Psoas muscle (tissue), 8 donors: Measurements from ENCODE around the gene TASOR. TPM values are rescaled to one million over a fixed set of nuclear protein-coding genes. Genes with fewer than 3 reads are reported as not detected.

ENCODE experiments used
- ATAC-seq, 4 donors: fragments of 200-7000 bp; cut with Tn5 transposase; one replicate each; pipeline ENCODE4 v1.9.1; 2020; ENCODE audit warnings: moderate library complexity in 3 of 4, mild to moderate bottlenecking in 2 of 4
- DNase-seq, 2 donors: peaks; one replicate each; pipeline ENCODE4 v3.0.0-alpha.2; 2020
- H3K27ac ChIP-seq: fragments of 200-600 bp; one replicate; pipeline ENCODE4 v1.8.0; 2022
- H3K27me3 ChIP-seq, 3 donors: fragments of 200-600 bp in 1 of 3; one replicate each; pipeline versions ENCODE4 v1.6.1 to v1.8.0; 2013 to 2022; ENCODE audit warnings: low read length in 2 of 3, mild to moderate bottlenecking in 2 of 3, moderate library complexity in 1 of 3; ENCODE audit not compliant: insufficient read depth in 3 of 3
- H3K36me3 ChIP-seq, 2 donors: fragments of 200-600 bp in 1 of 2; one replicate each; pipeline versions ENCODE4 v1.6.1 to v1.8.0; 2013 to 2022; ENCODE audit warnings: low read depth in 1 of 2, mild to moderate bottlenecking in 1 of 2, moderate library complexity in 1 of 2; ENCODE audit not compliant: insufficient read depth in 1 of 2
- H3K4me1 ChIP-seq: fragments of 200-600 bp; one replicate; pipeline ENCODE4 v1.8.0; 2022
- H3K4me3 ChIP-seq: fragments of 200-600 bp; one replicate; pipeline ENCODE4 v1.8.0; 2022; ENCODE audit warnings: mild to moderate bottlenecking
- H3K9me3 ChIP-seq: fragments of 200-600 bp; one replicate; pipeline ENCODE4 v1.8.0; 2022
- WGBS, 3 donors: extraction: QIAGEN DNeasy Blood & Tissue Kit; methylation state at CpG; one replicate each; pipeline versions ENCODE4 v1.1.6 to v1.1.7; 2013; 5-methylcytosine and 5-hydroxymethylcytosine counted together
- intact Hi-C, 2 donors: fragments of 100-400 bp; cut with DNase I; formaldehyde crosslinking; loops; one replicate each; pipeline versions ENCODE4 v1.11.0 to v1.14.2; 2022
- polyA plus RNA-seq, 3 donors: library from polyadenylated mRNA; stranded (reverse); fragments of 200-250 nt; gene quantifications; one replicate each; pipeline ENCODE4 v1.2.3, GENCODE V29; 2013
- total RNA-seq, 4 donors: library from RNA; stranded (reverse); fragmentation: NEBNext Ultra II Directional in 2 of 4; extraction: Animal tissue kit (Norgen Biotek cat#: 25700) in 2 of 4; gene quantifications; one replicate each; pipeline versions ENCODE4 v1.2.1 to v1.2.4, GENCODE V29; 2021 to 2023
- TF ChIP-seq, protein P1 (sequence below): fragments of 200-600 bp; IDR thresholded peaks from one replicate; pipeline ENCODE4 v1.8.0; 2022; ENCODE audit warnings: antibody characterized with exemption
- donor health status: healthy with polysubstance abuse.
- donor health status: DM: no; HTN: no; CAD: no; lungs with moderate emphysema.
- donor health status: Bipolar disorder and iron deficiency.
- donor health status: healthy.
- donor health status: DM: yes; HTN: yes; CAD: no.
- donor health status: DM: no; HTN: no; CAD: no.
- donor health status: DM: no; HTN: no; CAD: no.
- donor health status: DM: yes; HTN: yes; CAD: no.

Gene TASOR
- total and polyA plus RNA-seq, 7 donors, result 6.3 to 22.4 (median 16.9) TPM

DNA sequence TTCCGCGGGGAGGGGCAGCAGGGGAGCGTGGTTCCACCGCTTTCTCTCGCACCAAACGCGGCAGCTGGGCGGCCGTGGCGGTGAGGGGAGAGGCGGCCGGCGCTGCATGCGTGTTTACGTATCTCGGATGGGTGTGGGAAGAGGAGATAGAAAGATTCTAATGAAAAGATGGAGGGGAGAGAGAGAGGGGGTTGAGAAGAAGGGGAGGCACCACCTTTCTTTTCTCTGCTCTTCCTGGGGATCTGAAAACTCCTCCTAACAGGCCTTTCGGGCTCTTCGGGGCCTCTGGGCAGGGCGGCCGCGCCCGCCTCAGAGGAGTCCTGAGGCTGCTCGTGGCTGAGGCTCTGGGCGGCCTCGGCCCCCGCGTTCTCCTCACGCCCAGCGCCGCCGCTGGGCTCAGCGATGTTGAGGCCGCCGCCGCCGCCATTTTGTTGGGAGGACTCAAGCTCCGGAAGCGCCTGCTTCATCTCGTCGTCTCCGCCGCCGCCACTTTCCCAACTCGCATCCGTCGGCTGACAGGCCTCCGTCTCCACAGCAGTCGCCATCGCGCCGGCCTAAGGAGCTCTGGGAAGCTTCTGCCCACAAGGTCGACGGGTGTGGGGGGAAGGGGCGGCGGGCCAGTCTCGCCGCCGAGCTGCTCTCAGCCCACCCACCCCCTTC lies 473 bp downstream of the TASOR start:
- DNase-seq (peak; percentile 73 to 82), ATAC-seq (peak; percentile 79 to 89 (median 80))
- intact Hi-C loops, result no loop called here
- no peaks in the 10 kb centered on the region for H3K36me3 ChIP-seq
- TF ChIP-seq, protein P1, sequence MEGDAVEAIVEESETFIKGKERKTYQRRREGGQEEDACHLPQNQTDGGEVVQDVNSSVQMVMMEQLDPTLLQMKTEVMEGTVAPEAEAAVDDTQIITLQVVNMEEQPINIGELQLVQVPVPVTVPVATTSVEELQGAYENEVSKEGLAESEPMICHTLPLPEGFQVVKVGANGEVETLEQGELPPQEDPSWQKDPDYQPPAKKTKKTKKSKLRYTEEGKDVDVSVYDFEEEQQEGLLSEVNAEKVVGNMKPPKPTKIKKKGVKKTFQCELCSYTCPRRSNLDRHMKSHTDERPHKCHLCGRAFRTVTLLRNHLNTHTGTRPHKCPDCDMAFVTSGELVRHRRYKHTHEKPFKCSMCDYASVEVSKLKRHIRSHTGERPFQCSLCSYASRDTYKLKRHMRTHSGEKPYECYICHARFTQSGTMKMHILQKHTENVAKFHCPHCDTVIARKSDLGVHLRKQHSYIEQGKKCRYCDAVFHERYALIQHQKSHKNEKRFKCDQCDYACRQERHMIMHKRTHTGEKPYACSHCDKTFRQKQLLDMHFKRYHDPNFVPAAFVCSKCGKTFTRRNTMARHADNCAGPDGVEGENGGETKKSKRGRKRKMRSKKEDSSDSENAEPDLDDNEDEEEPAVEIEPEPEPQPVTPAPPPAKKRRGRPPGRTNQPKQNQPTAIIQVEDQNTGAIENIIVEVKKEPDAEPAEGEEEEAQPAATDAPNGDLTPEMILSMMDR, result no peak
- H3K27ac ChIP-seq, result peak overlapping the region; percentile 99
- H3K9me3 ChIP-seq, result no peaks in the 10 kb centered on the region
- H3K4me3 ChIP-seq, result peak overlapping the region; percentile 97
- H3K4me1 ChIP-seq, result peaks cover 17% of the 10 kb centered on the region
- WGBS, 3 donors, result 0 to 1% (median 1%) methylated on average over 49 to 58 of the region's 58 CpGs
- H3K27me3 ChIP-seq, result no peaks in the 10 kb centered on the region

GRCh38 chr3:56681984-56682461 lies 1.0 kb downstream of the TASOR start:
- WGBS, 3 donors, result 22 to 28% (median 25%) methylated on average over 10 of the region's 10 CpGs
- TF ChIP-seq, protein P1, result no peak
- H3K36me3 ChIP-seq, result no peaks in the 10 kb centered on the region
- intact Hi-C loops, result no loop called here
- peak overlapping the region; percentile 97 for H3K4me3 ChIP-seq
- ATAC-seq, result no peak
- peaks cover 17% of the 10 kb centered on the region for H3K4me1 ChIP-seq
- DNase-seq, result no peak
- H3K9me3 ChIP-seq, result no peaks in the 10 kb centered on the region
- no peaks in the 10 kb centered on the region for H3K27me3 ChIP-seq
- H3K27ac ChIP-seq, result peak overlapping the region; percentile 99

GRCh38 chr3:56680054-56680580 lies 2.9 kb downstream of the TASOR start:
- Histone ChIP-seq H3K4me1 (peaks cover 17% of the 10 kb centered on the region), H3K27me3 (no peaks in the 10 kb centered on the region), H3K9me3 (no peaks in the 10 kb centered on the region), H3K27ac (no peak overlapping the region), H3K4me3 (no peak overlapping the region), H3K36me3 (no peaks in the 10 kb centered on the region)
- intact Hi-C loops, result no loop called here
- ATAC-seq (no peak), DNase-seq (no peak)
- TF ChIP-seq, protein P1, result no peak

DNA sequence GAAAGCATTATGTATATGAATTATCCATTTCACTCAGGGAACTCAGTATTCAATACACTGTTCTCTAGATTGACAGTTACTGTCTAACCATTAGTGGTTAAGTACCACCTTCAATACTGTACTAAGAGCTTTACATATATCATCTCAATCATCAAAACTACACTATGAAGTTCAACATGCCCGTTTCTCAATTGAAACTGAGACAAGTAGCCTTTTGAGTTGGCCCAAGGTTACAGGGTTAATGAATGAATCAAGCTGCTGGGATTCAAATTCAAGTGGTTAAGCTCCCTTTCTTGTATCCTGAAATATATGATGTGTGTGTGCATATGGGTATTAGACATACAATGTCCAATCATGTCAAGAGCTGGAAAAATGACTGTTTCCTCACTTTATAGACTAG lies 5.8 kb downstream of the TASOR start:
- TF ChIP-seq, protein P1, result no peak
- Histone ChIP-seq H3K4me1 (peaks cover 15% of the 10 kb centered on the region), H3K27me3 (no peaks in the 10 kb centered on the region), H3K4me3 (no peak overlapping the region), H3K27ac (no peak overlapping the region), H3K9me3 (no peaks in the 10 kb centered on the region), H3K36me3 (peaks cover 0 to 13% of the 10 kb centered on the region in 2 donors)
- WGBS, 3 donors, result 37 to 60% (median 50%) methylated on average over 1 of the region's 1 CpG
- ATAC-seq (no peak), DNase-seq (no peak)
- intact Hi-C loops, result no loop called here
